ENCODE measurements around the gene RGS6. TPM values are rescaled to one million over a fixed set of nuclear protein-coding genes. Genes with fewer than 3 reads are reported as not detected.

The RGS6 gene
- total and polyA plus RNA-seq, 4 donors, result 0.06 to 5.3 (median 0.17) TPM; not detected in 1

DNA sequence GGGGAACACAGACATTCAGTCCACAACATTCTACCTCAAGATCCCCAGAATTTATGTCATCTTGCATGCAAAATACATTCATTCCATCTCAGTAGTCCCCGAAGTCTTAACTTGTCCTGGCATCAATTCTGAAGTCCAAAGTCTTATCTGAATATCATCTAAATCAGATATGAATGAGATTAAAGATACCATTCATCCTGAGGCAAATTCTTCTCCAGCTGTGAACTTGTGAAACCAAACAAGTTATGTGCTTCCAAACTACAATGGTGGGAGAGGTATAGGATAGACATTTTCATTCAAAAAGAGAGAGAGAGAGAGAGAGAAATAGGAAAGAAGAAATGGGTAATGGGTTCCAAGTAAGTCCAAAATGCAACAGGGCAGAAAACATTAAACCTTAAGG, 571.0 kb downstream of the RGS6 start:
- 75% methylated on average over 1 of the region's 1 CpG for WGBS
- no peak for TF ChIP-seq TAF1 (conservative IDR thresholded peaks at IDR 0.05)
- no peak for TF ChIP-seq NR2F2 (IDR thresholded peaks at IDR 0.05)
- TF ChIP-seq REST (IDR thresholded peaks at IDR 0.05), result no peak

GRCh38 chr14:72503696-72504368, 571.6 kb downstream of the RGS6 start:
- Histone ChIP-seq H3K4me3 (ENCODE audit: low read depth in 1 of 3, low read length in 3 of 3) (no peak overlapping the region), H3K4me1 (ENCODE audit: control insufficient read depth in 4 of 4, insufficient read depth in 4 of 4, low read length in 3 of 4) (no peaks in the 10 kb centered on the region), H3K9ac (ENCODE audit: low read depth in 1 of 2, low read length in 2 of 2) (no peak overlapping the region), H3K36me3 (ENCODE audit: control insufficient read depth in 4 of 4, insufficient read depth in 3 of 4, low read depth in 1 of 4, low read length in 3 of 4) (no peaks in the 10 kb centered on the region), H3K27me3 (ENCODE audit: control insufficient read depth in 4 of 4, insufficient read depth in 4 of 4, low read length in 3 of 4) (peaks cover 0 to 2% (median under 1%) of the 10 kb centered on the region in 4 donors), H3K27ac (ENCODE audit: low read depth in 1 of 2, low read length in 2 of 2) (no peak overlapping the region), H3K9me3 (ENCODE audit: control insufficient read depth in 4 of 4, low read length in 3 of 4) (no peaks in the 10 kb centered on the region)
- 89% methylated on average over 2 of the region's 2 CpGs for WGBS
- no peak for TF ChIP-seq JUND (IDR thresholded peaks at IDR 0.05)
- no peak for TF ChIP-seq ATF3 (IDR thresholded peaks at IDR 0.05)
- TF ChIP-seq, protein P1, sequence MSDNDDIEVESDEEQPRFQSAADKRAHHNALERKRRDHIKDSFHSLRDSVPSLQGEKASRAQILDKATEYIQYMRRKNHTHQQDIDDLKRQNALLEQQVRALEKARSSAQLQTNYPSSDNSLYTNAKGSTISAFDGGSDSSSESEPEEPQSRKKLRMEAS (IDR thresholded peaks at IDR 0.05), result no peak
- no peak for TF ChIP-seq RAD21 (IDR thresholded peaks at IDR 0.05)
- TF ChIP-seq FOXA1 (IDR thresholded peaks at IDR 0.05), result no peak
- no peak for TF ChIP-seq HNF4A (conservative IDR thresholded peaks at IDR 0.05)
- TF ChIP-seq HNF4G (IDR thresholded peaks at IDR 0.05), result no peak
- no peak for TF ChIP-seq GABPA (IDR thresholded peaks at IDR 0.05 in 1 of 2, conservative IDR thresholded peaks at IDR 0.05 in 1 of 2)
- TF ChIP-seq YY1 (IDR thresholded peaks at IDR 0.05), result no peak
- TF ChIP-seq, protein P2, sequence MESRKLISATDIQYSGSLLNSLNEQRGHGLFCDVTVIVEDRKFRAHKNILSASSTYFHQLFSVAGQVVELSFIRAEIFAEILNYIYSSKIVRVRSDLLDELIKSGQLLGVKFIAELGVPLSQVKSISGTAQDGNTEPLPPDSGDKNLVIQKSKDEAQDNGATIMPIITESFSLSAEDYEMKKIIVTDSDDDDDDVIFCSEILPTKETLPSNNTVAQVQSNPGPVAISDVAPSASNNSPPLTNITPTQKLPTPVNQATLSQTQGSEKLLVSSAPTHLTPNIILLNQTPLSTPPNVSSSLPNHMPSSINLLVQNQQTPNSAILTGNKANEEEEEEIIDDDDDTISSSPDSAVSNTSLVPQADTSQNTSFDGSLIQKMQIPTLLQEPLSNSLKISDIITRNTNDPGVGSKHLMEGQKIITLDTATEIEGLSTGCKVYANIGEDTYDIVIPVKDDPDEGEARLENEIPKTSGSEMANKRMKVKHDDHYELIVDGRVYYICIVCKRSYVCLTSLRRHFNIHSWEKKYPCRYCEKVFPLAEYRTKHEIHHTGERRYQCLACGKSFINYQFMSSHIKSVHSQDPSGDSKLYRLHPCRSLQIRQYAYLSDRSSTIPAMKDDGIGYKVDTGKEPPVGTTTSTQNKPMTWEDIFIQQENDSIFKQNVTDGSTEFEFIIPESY (IDR thresholded peaks at IDR 0.05), result no peak
- TF ChIP-seq FOXA2 (IDR thresholded peaks at IDR 0.05), result no peak
- no peak for TF ChIP-seq NR2F2 (IDR thresholded peaks at IDR 0.05)
- TF ChIP-seq RXRA (IDR thresholded peaks at IDR 0.05), result no peak
- no peak for TF ChIP-seq SP1 (IDR thresholded peaks at IDR 0.05)
- no peak for TF ChIP-seq TAF1 (conservative IDR thresholded peaks at IDR 0.05)
- DNase-seq (ENCODE audit: low spot score), result no peak

More for the DNA sequence above, 571.0 kb downstream of the RGS6 start:
- H3K9ac ChIP-seq (ENCODE audit: low read depth in 1 of 2, low read length in 2 of 2), result no peak overlapping the region
- H3K36me3 ChIP-seq (ENCODE audit: control insufficient read depth in 4 of 4, insufficient read depth in 3 of 4, low read depth in 1 of 4, low read length in 3 of 4), result no peaks in the 10 kb centered on the region
- no peaks in the 10 kb centered on the region for H3K4me1 ChIP-seq (ENCODE audit: control insufficient read depth in 4 of 4, insufficient read depth in 4 of 4, low read length in 3 of 4)
- no peaks in the 10 kb centered on the region for H3K9me3 ChIP-seq (ENCODE audit: control insufficient read depth in 4 of 4, low read length in 3 of 4)
- DNase-seq (ENCODE audit: low spot score), result no peak
- no peak overlapping the region for H3K4me3 ChIP-seq (ENCODE audit: low read depth in 1 of 3, low read length in 3 of 3)
- no peak overlapping the region for H3K27ac ChIP-seq (ENCODE audit: low read depth in 1 of 2, low read length in 2 of 2)
- peaks cover 0 to 2% (median under 1%) of the 10 kb centered on the region in 4 donors for H3K27me3 ChIP-seq (ENCODE audit: control insufficient read depth in 4 of 4, insufficient read depth in 4 of 4, low read length in 3 of 4)
